HCT116 (cell line): ENCODE measurements around the gene PDZD4. TPM values are rescaled to one million over a fixed set of nuclear protein-coding genes. Genes with fewer than 3 reads are reported as not detected.

ENCODE experiments used
- ATAC-seq: fragments of 200-7000 bp; cut with Tn5 transposase; 2 replicates; pipeline ENCODE4 v1.9.1; 2020; ENCODE audit warnings: mild to moderate bottlenecking, moderate library complexity
- BruUV-seq: library from RNA; stranded (reverse); fragments of 400-500 nt; replicated peaks from 2 replicates; lab custom pipeline; 2021; lab: Mats Ljungman, UMichigan
- CTCF ChIA-PET: fragments of 300-600 bp; sonication (Branson Sonifier 250); formaldehyde crosslinking; loops from one replicate; lab custom pipeline; 2021; ENCODE audit warnings: antibody characterized with exemption; lab: Charles Lee
- POLR2A ChIA-PET: fragments of 300-600, 350-600 bp; sonication (Branson Sonifier 250); formaldehyde crosslinking; loops from one replicate; lab custom pipeline; 2021; ENCODE audit warnings: antibody characterized with exemption; lab: Charles Lee
- RAD21 ChIA-PET, 2 experiments: fragments of 300-600 bp; sonication (Branson Sonifier 250); formaldehyde crosslinking; loops; one replicate each; lab custom pipeline; 2023; ENCODE audit warnings: low total read pairs in 2 of 2; ENCODE audit not compliant: uncharacterized antibody in 2 of 2, unreplicated experiment in 2 of 2, low non-redundant PET in 1 of 2; lab: Charles Lee
- DNase-seq: peaks from one replicate; pipeline ENCODE4 v3.0.0-alpha.2; 2010; ENCODE audit warnings: low read depth, low spot score
- H2AFZ ChIP-seq: fragments of 200-600 bp; shearing (Covaris generic), sonication (generic); 2 replicates; pipeline ENCODE4 v1.6.1; 2017; ENCODE audit warnings: low read depth, mixed run types, mixed read lengths, antibody characterized with exemption, low read length; ENCODE audit not compliant: poor library complexity, severe bottlenecking
- H3K27ac ChIP-seq: 2 replicates; pipeline ENCODE4 v1.5.1; 2012; ENCODE audit warnings: low read depth, low read length
- H3K27me3 ChIP-seq: fragments of 200-600 bp; sonication (generic); 2 replicates; pipeline ENCODE4 v1.6.1; 2016; ENCODE audit warnings: mixed run types, low read length, mixed read lengths; ENCODE audit not compliant: insufficient read depth
- H3K36me3 ChIP-seq, 2 experiments: fragments of 200-500 bp in 1 of 2; fragments of 200-600 bp in 1 of 2; sonication (Bioruptor generic) in 1 of 2; sonication (generic) in 1 of 2; 2 replicates each; pipeline versions ENCODE4 v1.5.1 to v1.6.1; 2014 to 2016; ENCODE audit warnings: low read length in 2 of 2, inconsistent platforms in 1 of 2, mixed read lengths in 1 of 2, mixed run types in 1 of 2; ENCODE audit not compliant: insufficient read depth in 2 of 2, control insufficient read depth in 1 of 2
- H3K4me1 ChIP-seq, 2 experiments: fragments of 200-600 bp in 1 of 2; sonication (generic) in 1 of 2; 2 replicates each; pipeline versions ENCODE4 v1.5.1 to v1.6.1; 2012 to 2017; ENCODE audit warnings: low read length in 2 of 2, inconsistent platforms in 1 of 2, mild to moderate bottlenecking in 1 of 2, mixed read lengths in 1 of 2, mixed run types in 1 of 2, moderate library complexity in 1 of 2; ENCODE audit not compliant: insufficient read depth in 2 of 2, control insufficient read depth in 1 of 2
- H3K4me2 ChIP-seq: fragments of 200-600 bp; sonication (generic); 2 replicates; pipeline ENCODE4 v1.6.1; 2017; ENCODE audit warnings: mixed run types, low read length, mixed read lengths
- H3K4me3 ChIP-seq, 2 experiments: fragments of 200-600 bp in 1 of 2; sonication (generic) in 1 of 2; replicated peaks in 1 of 2; 2 replicates each; pipeline ENCODE4 v1.5.1; 2011 to 2016; ENCODE audit warnings: low read length in 2 of 2, control low read depth in 1 of 2, low read depth in 1 of 2, mild to moderate bottlenecking in 1 of 2, mixed read lengths in 1 of 2, mixed run types in 1 of 2
- H3K79me2 ChIP-seq: fragments of 200-600 bp; sonication (generic); 2 replicates; pipeline ENCODE4 v1.6.1; 2017; ENCODE audit warnings: mild to moderate bottlenecking, mixed run types, low read length, moderate library complexity, mixed read lengths; ENCODE audit not compliant: insufficient read depth
- H3K9ac ChIP-seq: fragments of 200-600 bp; sonication (generic); 2 replicates; pipeline ENCODE4 v1.6.1; 2016; ENCODE audit warnings: low read length, mixed read lengths
- H3K9me2 ChIP-seq: fragments of 200-600 bp; sonication (generic), shearing (Covaris generic); 2 replicates; pipeline ENCODE4 v1.6.1; 2017; ENCODE audit warnings: mixed run types, mild to moderate bottlenecking, moderate library complexity; ENCODE audit not compliant: insufficient read depth
- H3K9me3 ChIP-seq, 2 experiments: fragments of 200-500 bp in 1 of 2; fragments of 200-600 bp in 1 of 2; sonication (Bioruptor generic) in 1 of 2; sonication (generic) in 1 of 2; 2 replicates each; pipeline ENCODE4 v1.6.1; 2014 to 2017; ENCODE audit warnings: low read length in 2 of 2, mixed read lengths in 2 of 2, inconsistent platforms in 1 of 2, low read depth in 1 of 2, mild to moderate bottlenecking in 1 of 2, mixed run types in 1 of 2, moderate library complexity in 1 of 2; ENCODE audit not compliant: control insufficient read depth in 1 of 2, insufficient read depth in 1 of 2
- H4K20me1 ChIP-seq: fragments of 200-600 bp; sonication (generic), shearing (Covaris generic); 2 replicates; pipeline ENCODE4 v1.6.1; 2017; ENCODE audit warnings: mixed run types, mild to moderate bottlenecking, moderate library complexity; ENCODE audit not compliant: insufficient read depth
- ATF3 ChIP-seq: IDR thresholded peaks from 2 replicates; pipeline ENCODE4 v1.6.1; 2012
- CBX3 ChIP-seq: IDR thresholded peaks from 2 replicates; pipeline ENCODE4 v1.6.1; 2012; ENCODE audit warnings: low read depth
- EGR1 ChIP-seq: IDR thresholded peaks from 2 replicates; pipeline ENCODE4 v1.6.1; 2012; ENCODE audit warnings: low read depth
- ELF1 ChIP-seq: IDR thresholded peaks from 2 replicates; pipeline ENCODE4 v1.6.1; 2012; ENCODE audit warnings: low read depth, borderline replicate concordance
- EZH2phosphoT487 ChIP-seq: fragments of 200-600 bp; IDR thresholded peaks from 2 replicates; pipeline ENCODE4 v1.6.1; 2018; ENCODE audit warnings: antibody characterized with exemption, borderline replicate concordance
- FOSL1 ChIP-seq: IDR thresholded peaks from 2 replicates; pipeline ENCODE4 v1.6.1; 2012; ENCODE audit warnings: low read depth
- JUND ChIP-seq: IDR thresholded peaks from 2 replicates; pipeline ENCODE4 v1.6.1; 2012
- MAX ChIP-seq: IDR thresholded peaks from 2 replicates; pipeline ENCODE4 v1.6.1; 2012
- POLR2A ChIP-seq: IDR thresholded peaks from 2 replicates; pipeline ENCODE4 v1.7.0; 2011; ENCODE audit warnings: borderline replicate concordance; ENCODE audit not compliant: insufficient read depth, insufficient read length; ENCODE audit errors: extremely low read depth
- POLR2AphosphoS5 ChIP-seq: IDR thresholded peaks from 2 replicates; pipeline ENCODE4 v1.6.1; 2011; ENCODE audit warnings: mild to moderate bottlenecking, low read depth, low read length, moderate library complexity
- RAD21 ChIP-seq: IDR thresholded peaks from 2 replicates; pipeline ENCODE4 v1.6.1; 2012; ENCODE audit warnings: low read depth, mild to moderate bottlenecking
- REST ChIP-seq: IDR thresholded peaks from 2 replicates; pipeline ENCODE4 v1.6.1; 2012; ENCODE audit warnings: low read depth
- SP1 ChIP-seq: IDR thresholded peaks from 2 replicates; pipeline ENCODE4 v1.6.1; 2012; ENCODE audit warnings: low read depth
- SRF ChIP-seq: IDR thresholded peaks from 2 replicates; pipeline ENCODE4 v1.6.1; 2012; ENCODE audit warnings: low read depth
- TCF7L2 ChIP-seq: IDR thresholded peaks from 2 replicates; pipeline ENCODE4 v1.7.0; 2011; ENCODE audit warnings: borderline replicate concordance, inconsistent platforms; ENCODE audit not compliant: insufficient read depth, insufficient read length; ENCODE audit errors: extremely low read depth
- YY1 ChIP-seq: IDR thresholded peaks from 2 replicates; pipeline ENCODE4 v1.6.1; 2011; ENCODE audit warnings: low read length, low read depth, moderate library complexity, mild to moderate bottlenecking; ENCODE audit not compliant: insufficient replicate concordance; ENCODE audit errors: extremely low read depth
- ZBTB33 ChIP-seq: IDR thresholded peaks from 2 replicates; pipeline ENCODE4 v1.6.1; 2011; ENCODE audit warnings: mild to moderate bottlenecking, low read length, moderate library complexity; ENCODE audit not compliant: insufficient replicate concordance; ENCODE audit errors: extremely low read depth
- ZNF274 ChIP-seq: fragments of 200-500 bp; sonication (Bioruptor generic); IDR thresholded peaks from 2 replicates; pipeline ENCODE4 v1.6.1; 2014; ENCODE audit warnings: mild to moderate bottlenecking, low read depth, low read length, inconsistent platforms
- intact Hi-C: fragments of 100-400 bp; cut with micrococcal nuclease; formaldehyde crosslinking; loops from 2 replicates; pipeline ENCODE4 v1.10.0; 2022
- total RNA-seq: library from RNA; stranded (reverse); gene quantifications from one replicate; pipeline ENCODE4 v1.2.1, GENCODE V29; 2021; ENCODE audit not compliant: unreplicated experiment
- TF ChIP-seq, protein P1 (sequence below), 3 experiments: fragments of 200-600 bp in 1 of 3; sonication (generic) in 1 of 3; IDR thresholded peaks in 2 of 3; conservative IDR thresholded peaks in 1 of 3; 2 replicates each; pipeline ENCODE4 v1.5.1; 2012 to 2017; ENCODE audit warnings: low read depth in 2 of 3, low read length in 2 of 3, antibody characterized with exemption in 1 of 3, borderline replicate concordance in 1 of 3, control low read depth in 1 of 3, mild to moderate bottlenecking in 1 of 3, mixed read lengths in 1 of 3, mixed run types in 1 of 3, moderate library complexity in 1 of 3; ENCODE audit not compliant: insufficient read depth in 1 of 3

PDZD4 gene
- total RNA-seq, 1 experiment from 2014 or later: 0.30 TPM

GRCh38 chrX:153784325-153784967 is 45.9 kb downstream of the PDZD4 start:
- Histone ChIP-seq H2AFZ (no peak overlapping the region), H3K4me1 (no peaks in the 10 kb centered on the region), H3K9me2 (no peaks in the 10 kb centered on the region), H3K79me2 (no peaks in the 10 kb centered on the region), H3K4me2 (no peak overlapping the region), H3K27me3 (no peaks in the 10 kb centered on the region), H3K9me3 (no peaks in the 10 kb centered on the region), H4K20me1 (no peaks in the 10 kb centered on the region), H3K4me3 (no peak overlapping the region), H3K9ac (no peak overlapping the region), H3K27ac (no peak overlapping the region), H3K36me3 (no peaks in the 10 kb centered on the region; a peak in 1 of 4 replicates)
- ATAC-seq (no peak), DNase-seq (no peak)
- intact Hi-C loops: no loop called here
- CTCF ChIA-PET: no interaction called here
- POLR2A ChIA-PET: no interaction called here
- BruUV-seq: no TSS peak
- TF ChIP-seq YY1 (no peak), POLR2A (no peak), FOSL1 (no peak), CBX3 (no peak), ZBTB33 (no peak), REST (no peak), JUND (no peak), EGR1 (no peak), SP1 (no peak), EZH2phosphoT487 (no peak), ELF1 (no peak), ATF3 (no peak), SRF (no peak), MAX (no peak), ZNF274 (no peak), POLR2AphosphoS5 (no peak), RAD21 (no peak), TCF7L2 (no peak)
- TF ChIP-seq, protein P1, sequence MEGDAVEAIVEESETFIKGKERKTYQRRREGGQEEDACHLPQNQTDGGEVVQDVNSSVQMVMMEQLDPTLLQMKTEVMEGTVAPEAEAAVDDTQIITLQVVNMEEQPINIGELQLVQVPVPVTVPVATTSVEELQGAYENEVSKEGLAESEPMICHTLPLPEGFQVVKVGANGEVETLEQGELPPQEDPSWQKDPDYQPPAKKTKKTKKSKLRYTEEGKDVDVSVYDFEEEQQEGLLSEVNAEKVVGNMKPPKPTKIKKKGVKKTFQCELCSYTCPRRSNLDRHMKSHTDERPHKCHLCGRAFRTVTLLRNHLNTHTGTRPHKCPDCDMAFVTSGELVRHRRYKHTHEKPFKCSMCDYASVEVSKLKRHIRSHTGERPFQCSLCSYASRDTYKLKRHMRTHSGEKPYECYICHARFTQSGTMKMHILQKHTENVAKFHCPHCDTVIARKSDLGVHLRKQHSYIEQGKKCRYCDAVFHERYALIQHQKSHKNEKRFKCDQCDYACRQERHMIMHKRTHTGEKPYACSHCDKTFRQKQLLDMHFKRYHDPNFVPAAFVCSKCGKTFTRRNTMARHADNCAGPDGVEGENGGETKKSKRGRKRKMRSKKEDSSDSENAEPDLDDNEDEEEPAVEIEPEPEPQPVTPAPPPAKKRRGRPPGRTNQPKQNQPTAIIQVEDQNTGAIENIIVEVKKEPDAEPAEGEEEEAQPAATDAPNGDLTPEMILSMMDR (IDR thresholded peaks at IDR 0.05 in 2 of 3, conservative IDR thresholded peaks at IDR 0.05 in 1 of 3; ENCODE audit: borderline replicate concordance in 1 of 3, insufficient read depth in 1 of 3, low read depth in 2 of 3, low read length in 2 of 3): no peak
- RAD21 ChIA-PET: no interaction called here
